HG03097 (cell line): ENCODE results near the gene VAMP1.
"Not testable (repeated sequence)": the region's sequence is repeated elsewhere in the genome, so short reads cannot be mapped to it uniquely, and the experiment has no call there.

ENCODE experiments used
- ATAC-seq: cut with Tn5 transposase; IDR thresholded peaks from one replicate; pipeline ENCODE4 v1.9.1; 2021; ENCODE audit not compliant: unreplicated experiment, low FRiP score

The VAMP1 gene, protein sequence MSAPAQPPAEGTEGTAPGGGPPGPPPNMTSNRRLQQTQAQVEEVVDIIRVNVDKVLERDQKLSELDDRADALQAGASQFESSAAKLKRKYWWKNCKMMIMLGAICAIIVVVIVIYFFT

GRCh38 chr12:6470375-6471163 is at the start of gene VAMP1:
Gene VAMP1 (minus strand): TSS chr12:6470677. CDS start chr12:6470531, 146 bp downstream.
- peak; percentile 86 for ATAC-seq

- ATAC-seq: no peak
Observed at GRCh38 chr12:6520186-6520585, 49.7 kb upstream of the VAMP1 start.

GRCh38 chr12:6508087-6508486 is 37.6 kb upstream of the VAMP1 start:
- ATAC-seq: no peak

- no peak for ATAC-seq
Observed at GRCh38 chr12:6507102-6507998, 36.9 kb upstream of the VAMP1 start.

GRCh38 chr12:6500466-6500865 is 30.0 kb upstream of the VAMP1 start:
- no peak for ATAC-seq

GRCh38 chr12:6497291-6497690 is 26.8 kb upstream of the VAMP1 start:
- ATAC-seq: not testable (repeated sequence)

- ATAC-seq: no peak
Observed at GRCh38 chr12:6494968-6495367, 24.5 kb upstream of the VAMP1 start.

DNA sequence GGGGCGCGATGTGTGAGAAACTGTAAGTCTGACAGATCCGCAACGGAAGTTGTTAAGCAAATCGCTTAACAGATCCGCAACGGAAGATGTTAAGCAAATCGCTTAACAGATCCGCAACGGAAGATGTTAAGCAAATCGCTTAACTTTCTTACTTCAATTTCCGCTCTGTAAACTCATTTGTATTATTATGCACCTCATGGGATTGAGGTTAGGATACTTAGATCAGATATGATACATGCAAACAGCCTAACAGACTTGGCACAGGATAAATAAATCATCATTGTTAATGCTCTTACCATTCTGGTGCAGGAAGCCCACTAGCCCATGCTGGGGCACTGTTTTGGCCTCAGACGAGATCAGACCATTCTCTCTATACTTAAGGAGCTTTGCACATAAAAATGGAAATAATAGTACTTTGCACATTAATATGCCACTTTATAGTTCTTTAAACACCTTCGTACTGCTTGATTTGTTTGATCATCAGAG is 23.8 kb upstream of the VAMP1 start:
- ATAC-seq: peak; percentile 32

DNA sequence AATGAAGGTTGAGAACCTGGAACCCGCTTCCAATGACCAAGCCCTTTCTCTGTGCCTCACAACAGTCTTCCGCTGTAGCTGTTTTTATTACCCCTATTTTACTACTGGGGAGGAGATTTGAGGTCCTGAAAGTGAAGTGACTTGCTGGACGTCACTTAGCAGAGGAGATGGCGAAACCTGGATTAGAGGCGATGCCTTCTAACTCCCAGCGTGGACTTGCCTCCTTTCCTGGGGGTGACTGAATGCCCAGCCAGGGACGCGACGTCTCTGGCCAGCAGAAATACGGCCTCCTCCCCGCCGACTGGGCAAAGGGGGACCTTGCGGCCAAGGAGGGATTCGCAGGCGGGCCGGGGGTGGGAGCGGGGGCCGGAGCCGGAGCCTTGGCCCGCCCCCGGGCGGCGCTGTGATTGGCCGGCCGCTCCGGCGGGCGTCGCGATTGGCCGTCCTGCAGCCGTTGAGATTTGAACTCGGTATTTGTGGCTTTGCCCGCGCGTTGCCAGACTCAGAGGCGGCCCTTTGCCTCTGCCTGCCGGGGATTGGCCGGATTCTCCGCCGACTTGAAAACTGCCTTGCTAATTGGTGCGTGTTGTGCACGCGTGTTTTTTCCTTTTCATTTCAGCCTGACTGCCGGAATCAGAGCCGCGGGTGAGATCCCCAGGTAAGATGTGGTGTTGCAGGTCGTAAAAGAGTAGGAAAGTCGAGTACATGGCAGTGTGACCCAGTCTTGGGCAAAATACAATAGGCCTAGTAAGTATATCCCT is 23.2 kb upstream of the VAMP1 start, which contains the start of gene NCAPD2:
NCAPD2 (plus strand) TSS at position 606 of the 761 bp plus-strand sequence. CDS start 997 bp downstream, outside the sequence.
- ATAC-seq: peak; percentile 78

- peak; percentile 64 for ATAC-seq
Observed at GRCh38 chr12:6492838-6493496, 22.5 kb upstream of the VAMP1 start, which contains the start of gene MRPL51. Gene MRPL51 (minus strand): TSS chr12:6493262. CDS start chr12:6493136, 126 bp downstream.

DNA sequence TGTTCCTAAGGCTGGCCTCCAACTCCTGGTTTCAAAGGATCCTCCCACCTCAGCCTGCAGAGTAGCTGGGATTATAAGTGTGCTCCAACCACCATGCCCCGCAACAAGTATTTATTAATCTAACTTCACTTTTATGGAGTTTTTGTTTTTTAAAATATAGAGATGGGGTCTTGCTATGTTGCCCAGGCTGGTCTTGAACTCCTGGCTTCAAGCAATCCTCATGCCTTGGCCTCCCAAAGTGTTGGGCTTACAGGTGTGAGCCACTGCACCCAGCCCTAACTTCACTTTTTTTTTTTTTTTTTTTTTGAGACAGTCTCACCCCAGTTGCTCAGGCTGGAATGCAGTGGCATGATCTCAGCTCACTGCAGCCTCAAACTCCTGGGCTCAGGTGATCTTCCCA is 20.2 kb upstream of the VAMP1 start:
- not testable (repeated sequence) for ATAC-seq

- no peak for ATAC-seq
Observed at GRCh38 chr12:6489449-6489848, 19.0 kb upstream of the VAMP1 start.

DNA sequence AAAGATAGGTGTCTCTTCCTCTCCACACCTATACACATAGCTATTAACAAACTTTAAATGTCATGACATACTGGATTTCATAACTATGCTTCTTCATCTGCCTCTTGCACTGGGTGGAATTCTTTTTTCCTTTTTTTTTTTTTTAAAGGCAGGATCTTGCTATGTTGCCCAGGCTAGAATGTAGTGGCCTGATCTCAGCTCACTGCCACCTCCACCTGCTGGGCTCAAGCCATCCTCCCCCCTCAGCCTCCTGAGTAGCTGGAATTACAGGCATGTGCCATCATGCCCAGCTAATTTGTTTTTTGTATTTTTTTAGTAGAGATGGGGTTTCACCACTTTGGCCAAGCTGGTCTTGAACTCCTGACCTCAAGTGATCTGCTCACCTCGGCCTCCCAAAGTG is 17.8 kb upstream of the VAMP1 start:
- no peak for ATAC-seq

DNA sequence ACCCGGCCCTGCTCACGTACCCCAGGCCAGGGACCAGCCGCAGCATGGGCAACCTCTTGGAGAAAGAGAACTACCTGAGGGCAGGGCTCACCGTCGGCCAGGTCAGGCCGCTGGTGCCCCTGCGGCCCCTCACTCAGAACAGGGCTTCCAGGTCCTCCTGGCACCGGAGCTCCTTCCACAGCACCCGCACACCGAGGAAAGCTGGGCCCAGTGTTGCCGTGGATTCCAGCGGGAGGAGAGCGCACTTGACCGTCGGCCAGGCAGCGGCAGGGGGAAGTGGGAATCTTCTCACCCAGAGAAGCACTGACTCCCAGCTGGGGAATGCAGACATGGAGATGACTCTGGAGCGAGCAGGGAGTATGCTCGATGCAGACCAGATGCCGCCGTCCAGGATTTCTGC is 7.9 kb upstream of the VAMP1 start:
- no peak for ATAC-seq

GRCh38 chr12:6477601-6478377 is 7.3 kb upstream of the VAMP1 start:
- not testable (repeated sequence) for ATAC-seq

- ATAC-seq: no peak
Observed at GRCh38 chr12:6476489-6476888, 6.0 kb upstream of the VAMP1 start.

GRCh38 chr12:6475233-6475975 is 4.9 kb upstream of the VAMP1 start:
- ATAC-seq: not testable (repeated sequence)

GRCh38 chr12:6472491-6472890 is 2.0 kb upstream of the VAMP1 start:
- ATAC-seq: no peak
